Gastrocnemius medialis (tissue), 4 donors: ENCODE results near the gene FMN2. TPM values are rescaled to one million over a fixed set of nuclear protein-coding genes. Genes with fewer than 3 reads are reported as not detected.
"Not testable (repeated sequence)": the region's sequence is repeated elsewhere in the genome, so short reads cannot be mapped to it uniquely, and the experiment has no call there.

Source experiments
- ATAC-seq, 2 donors: fragments of 150-250 bp; one replicate each; pipeline ENCODE4 v1.9.1; 2016
- DNase-seq, 2 donors: peaks; one replicate each; pipeline ENCODE4 v3.0.0-alpha.2; 2019
- H3K27ac ChIP-seq, 4 donors: fragments of 200-600 bp; sonication (generic); 1 replicate in 1 of 4; 2 replicates in 3 of 4; pipeline ENCODE4 v1.5.1; 2016 to 2018; ENCODE audit warnings: mild to moderate bottlenecking in 2 of 4, moderate library complexity in 1 of 4
- H3K27me3 ChIP-seq, 3 donors: fragments of 200-600 bp; sonication (generic) in 2 of 3; 1 replicate in 1 of 3; 2 replicates in 2 of 3; pipeline versions ENCODE4 v1.5.1 to v1.6.0; 2016 to 2019; ENCODE audit warnings: mild to moderate bottlenecking in 1 of 3, moderate library complexity in 1 of 3
- H3K36me3 ChIP-seq, 2 donors: fragments of 200-600 bp; sonication (generic) in 1 of 2; one replicate each; pipeline ENCODE4 v1.5.1; 2017 to 2018
- H3K4me1 ChIP-seq, 2 donors: fragments of 200-600 bp; sonication (generic) in 1 of 2; one replicate each; pipeline ENCODE4 v1.5.1; 2016 to 2017; ENCODE audit warnings: mild to moderate bottlenecking in 2 of 2
- H3K4me3 ChIP-seq, 4 donors: fragments of 200-600 bp; sonication (generic) in 3 of 4; 1 replicate in 1 of 4; 2 replicates in 3 of 4; pipeline ENCODE4 v1.5.1; 2016 to 2019; ENCODE audit warnings: mild to moderate bottlenecking in 2 of 4
- H3K9me3 ChIP-seq, 3 donors: fragments of 200-600 bp; sonication (generic) in 2 of 3; 1 replicate in 1 of 3; 2 replicates in 2 of 3; pipeline ENCODE4 v1.5.1; 2016 to 2019
- POLR2A ChIP-seq, 2 donors: fragments of 450-650 bp; IDR thresholded peaks; one replicate each; pipeline ENCODE4 v1.6.1; 2017; ENCODE audit warnings: antibody characterized with exemption in 2 of 2, mild to moderate bottlenecking in 2 of 2, moderate library complexity in 2 of 2
- in situ Hi-C, 4 donors: fragments of 200-750 bp; cut with MboI; loops; one replicate each; pipeline versions ENCODE4 v1.15.0 to v1.8.0; 2017; ENCODE audit warnings: low sequenced_read_pairs in 4 of 4
- intact Hi-C: fragments of 100-400 bp; cut with DNase I; formaldehyde crosslinking; loops from one replicate; pipeline ENCODE4 v1.15.1; 2023; ENCODE audit warnings: low total_unique reads
- total RNA-seq, 4 donors: library from RNA; depleted of rRNA; stranded (reverse); fragments of >200 nt; gene quantifications; one replicate each; pipeline versions ENCODE4 v1.1.0 to v1.2.3, GENCODE V29; 2016
- TF ChIP-seq, protein P1 (sequence below), 5 experiments: fragments of 450-650 bp in 3 of 5; fragments of 200-600 bp in 2 of 5; sonication (generic) in 2 of 5; IDR thresholded peaks in 4 of 5; conservative IDR thresholded peaks in 1 of 5; 1 replicate in 4 of 5; 2 replicates in 1 of 5; pipeline ENCODE4 v1.5.1; 2016 to 2019; ENCODE audit warnings: antibody characterized with exemption in 5 of 5, mild to moderate bottlenecking in 3 of 5, moderate library complexity in 3 of 5

The FMN2 gene
- total RNA-seq, 4 donors from 2014 or later: 0.51 TPM; not detected in 3

DNA sequence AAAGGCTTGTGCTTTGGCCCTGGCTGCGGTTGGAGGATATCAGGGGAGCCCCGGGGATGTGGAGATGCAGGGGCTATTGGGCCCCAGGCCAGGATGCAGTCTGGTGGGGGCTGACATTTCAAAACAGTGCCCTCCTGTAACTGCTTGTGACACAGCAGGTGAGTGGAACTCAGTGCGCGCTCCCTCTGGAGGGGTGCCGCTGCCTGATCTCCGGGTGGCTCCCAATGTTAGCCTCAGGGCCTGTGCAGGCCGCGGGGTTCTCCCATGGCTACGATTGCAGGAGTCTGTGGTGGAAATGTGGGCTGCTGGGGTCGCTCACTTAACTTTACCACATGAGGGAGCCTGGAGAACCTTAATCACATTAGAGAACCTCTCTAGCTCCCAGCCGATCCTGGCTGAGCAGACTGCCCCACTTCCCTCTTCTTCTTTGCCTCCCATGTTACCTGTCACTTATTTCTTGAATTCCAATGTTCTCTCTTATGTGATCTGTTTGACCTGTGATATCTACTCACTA is 163.2 kb downstream of the FMN2 start:
- Histone ChIP-seq H3K4me3 (no peak overlapping the region), H3K9me3 (no peaks in the 10 kb centered on the region), H3K36me3 (no peaks in the 10 kb centered on the region), H3K27ac (no peak overlapping the region), H3K27me3 (no peaks in the 10 kb centered on the region), H3K4me1 (no peaks in the 10 kb centered on the region)
- ATAC-seq: no peak
- in situ Hi-C loops: no loop called here
- DNase-seq: no peak
- intact Hi-C loops: no loop called here
- TF ChIP-seq POLR2A (IDR thresholded peaks at IDR 0.05): no peak
- TF ChIP-seq, protein P1, sequence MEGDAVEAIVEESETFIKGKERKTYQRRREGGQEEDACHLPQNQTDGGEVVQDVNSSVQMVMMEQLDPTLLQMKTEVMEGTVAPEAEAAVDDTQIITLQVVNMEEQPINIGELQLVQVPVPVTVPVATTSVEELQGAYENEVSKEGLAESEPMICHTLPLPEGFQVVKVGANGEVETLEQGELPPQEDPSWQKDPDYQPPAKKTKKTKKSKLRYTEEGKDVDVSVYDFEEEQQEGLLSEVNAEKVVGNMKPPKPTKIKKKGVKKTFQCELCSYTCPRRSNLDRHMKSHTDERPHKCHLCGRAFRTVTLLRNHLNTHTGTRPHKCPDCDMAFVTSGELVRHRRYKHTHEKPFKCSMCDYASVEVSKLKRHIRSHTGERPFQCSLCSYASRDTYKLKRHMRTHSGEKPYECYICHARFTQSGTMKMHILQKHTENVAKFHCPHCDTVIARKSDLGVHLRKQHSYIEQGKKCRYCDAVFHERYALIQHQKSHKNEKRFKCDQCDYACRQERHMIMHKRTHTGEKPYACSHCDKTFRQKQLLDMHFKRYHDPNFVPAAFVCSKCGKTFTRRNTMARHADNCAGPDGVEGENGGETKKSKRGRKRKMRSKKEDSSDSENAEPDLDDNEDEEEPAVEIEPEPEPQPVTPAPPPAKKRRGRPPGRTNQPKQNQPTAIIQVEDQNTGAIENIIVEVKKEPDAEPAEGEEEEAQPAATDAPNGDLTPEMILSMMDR (IDR thresholded peaks at IDR 0.05 in 4 of 5, conservative IDR thresholded peaks at IDR 0.05 in 1 of 5): no peak

DNA sequence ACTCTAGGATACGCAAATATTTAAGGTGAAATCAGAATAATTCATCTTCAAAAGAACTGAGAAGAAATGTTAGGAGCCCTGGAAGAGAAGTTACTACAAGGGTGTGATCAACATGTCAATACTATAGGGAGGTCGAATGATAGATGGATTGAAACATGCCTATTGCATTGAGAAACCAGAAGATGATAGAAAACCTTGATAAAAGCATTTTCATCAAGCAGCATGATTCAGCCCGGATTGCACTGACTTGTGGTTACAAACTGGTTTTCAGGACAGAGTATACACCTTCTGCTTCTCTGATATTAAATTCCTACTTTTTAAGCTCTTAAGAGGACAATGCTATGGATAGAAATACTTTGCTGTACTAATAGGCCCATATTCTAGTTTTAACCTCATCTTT is 164.2 kb downstream of the FMN2 start:
- no peaks in the 10 kb centered on the region for H3K27me3 ChIP-seq
- in situ Hi-C loops: no loop called here
- intact Hi-C loops: no loop called here
- H3K4me1 ChIP-seq: no peaks in the 10 kb centered on the region
- no peak for TF ChIP-seq POLR2A (IDR thresholded peaks at IDR 0.05)
- TF ChIP-seq, protein P1 (IDR thresholded peaks at IDR 0.05 in 4 of 5, conservative IDR thresholded peaks at IDR 0.05 in 1 of 5): no peak
- no peaks in the 10 kb centered on the region for H3K9me3 ChIP-seq
- H3K36me3 ChIP-seq: no peaks in the 10 kb centered on the region
- no peak for ATAC-seq
- no peak for DNase-seq
- no peak overlapping the region for H3K27ac ChIP-seq
- H3K4me3 ChIP-seq: no peak overlapping the region

DNA sequence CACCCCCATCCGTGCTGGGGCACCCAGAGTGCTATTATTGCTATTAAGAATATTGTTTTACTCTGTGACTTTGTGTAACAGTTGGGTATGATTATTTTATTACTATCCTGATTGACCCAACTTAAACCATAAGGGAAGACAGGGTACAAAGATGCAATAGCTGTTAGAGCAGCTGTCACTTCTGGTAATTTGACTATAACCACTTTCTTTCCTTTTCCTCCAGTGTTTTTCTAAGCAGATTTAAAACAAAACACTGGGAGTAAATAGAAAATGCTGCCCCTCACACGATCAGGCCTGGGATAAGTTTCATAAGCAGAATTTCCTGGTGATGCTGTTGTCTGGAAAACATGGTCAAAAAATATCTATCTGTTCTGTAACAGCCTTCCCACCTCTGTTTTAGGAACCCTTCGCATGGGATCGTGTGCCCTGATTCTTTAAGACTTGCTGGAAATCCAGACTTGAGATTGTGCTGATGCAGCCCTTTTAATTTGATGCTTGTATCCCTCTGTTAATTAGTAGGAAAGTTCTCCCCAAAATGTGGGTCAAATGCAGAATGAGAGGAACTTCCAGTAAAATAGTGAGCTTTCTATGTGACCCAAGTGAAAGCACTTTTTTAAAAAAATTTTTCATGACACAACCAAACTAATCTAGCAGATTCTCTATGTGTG is 165.3 kb downstream of the FMN2 start:
- Histone ChIP-seq H3K4me1 (no peaks in the 10 kb centered on the region), H3K36me3 (no peaks in the 10 kb centered on the region), H3K4me3 (no peak overlapping the region), H3K9me3 (no peaks in the 10 kb centered on the region), H3K27ac (no peak overlapping the region), H3K27me3 (no peaks in the 10 kb centered on the region)
- no peak for DNase-seq
- in situ Hi-C loops (no loop called here), intact Hi-C loops (no loop called here)
- no peak for TF ChIP-seq POLR2A (IDR thresholded peaks at IDR 0.05)
- TF ChIP-seq, protein P1 (IDR thresholded peaks at IDR 0.05 in 4 of 5, conservative IDR thresholded peaks at IDR 0.05 in 1 of 5): no peak
- ATAC-seq: no peak

DNA sequence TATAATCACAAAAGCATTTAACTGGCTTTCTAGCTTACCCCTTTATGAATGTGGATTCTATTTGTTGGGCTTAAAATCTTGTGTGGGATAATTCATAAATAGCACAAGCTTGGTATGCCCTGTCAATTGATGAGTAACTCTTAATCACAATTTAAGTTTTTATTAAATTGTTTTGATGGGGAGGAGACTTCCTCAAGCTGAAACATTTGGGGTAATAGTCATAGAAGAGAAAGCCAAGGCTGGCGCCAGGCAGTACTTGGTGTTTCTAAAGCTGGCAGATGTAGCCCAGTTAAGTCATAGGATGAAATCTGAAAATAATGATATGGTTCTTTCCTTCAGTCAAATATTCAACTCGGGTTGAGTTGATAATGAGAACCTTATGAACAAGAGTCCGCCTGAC is 167.2 kb downstream of the FMN2 start:
- ATAC-seq (no peak), DNase-seq (no peak)
- intact Hi-C loops: no loop called here
- H3K36me3 ChIP-seq: no peaks in the 10 kb centered on the region
- TF ChIP-seq, protein P1 (IDR thresholded peaks at IDR 0.05 in 4 of 5, conservative IDR thresholded peaks at IDR 0.05 in 1 of 5): no peak
- TF ChIP-seq POLR2A (IDR thresholded peaks at IDR 0.05): no peak
- H3K4me3 ChIP-seq: no peak overlapping the region
- no peaks in the 10 kb centered on the region for H3K4me1 ChIP-seq
- no peak overlapping the region for H3K27ac ChIP-seq
- no peaks in the 10 kb centered on the region for H3K9me3 ChIP-seq
- in situ Hi-C loops: no loop called here
- no peaks in the 10 kb centered on the region for H3K27me3 ChIP-seq

DNA sequence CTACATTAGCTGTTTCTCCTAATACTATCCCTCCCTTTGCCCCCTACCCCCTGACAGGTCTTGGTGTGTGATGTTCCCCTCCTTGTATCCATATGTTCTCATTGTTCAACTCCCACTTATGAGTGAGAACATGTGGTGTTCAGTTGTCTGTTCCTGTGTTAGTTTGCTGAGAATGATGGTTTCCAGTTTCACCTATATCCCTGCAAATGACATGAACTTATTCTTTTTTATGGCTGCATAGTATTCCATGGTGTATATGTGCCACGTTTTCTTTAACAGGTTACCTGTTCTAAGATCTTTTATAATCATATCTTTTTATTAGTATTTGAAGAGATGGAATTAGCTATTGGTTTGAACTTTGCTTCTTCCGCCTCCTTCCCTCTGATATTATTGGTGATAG is 172.8 kb downstream of the FMN2 start:
- intact Hi-C loops, in situ Hi-C loops, H3K4me1 ChIP-seq: not testable (repeated sequence)

More for the DNA sequence above, 172.8 kb downstream of the FMN2 start:
- not testable (repeated sequence) for H3K36me3 ChIP-seq, ATAC-seq, H3K27ac ChIP-seq, H3K9me3 ChIP-seq, H3K4me3 ChIP-seq, H3K27me3 ChIP-seq, DNase-seq
